GM18951 (cell line): ENCODE data around the gene SHISA8.

Experiments used
- POLR2A ChIP-seq: IDR thresholded peaks from 4 replicates; pipeline ENCODE4 v1.6.1; 2011; ENCODE audit warnings: mild to moderate bottlenecking; ENCODE audit not compliant: insufficient read length, insufficient read depth; ENCODE audit errors: extremely low read depth
- in situ Hi-C: fragments of 300-500 bp; cut with MboI; formaldehyde crosslinking; loops from one replicate; pipeline ENCODE4 v1.12.0; 2022; ENCODE audit warnings: low sequenced_read_pairs, mixed read lengths, inconsistent platforms; ENCODE audit not compliant: unreplicated experiment

SHISA8 gene

DNA sequence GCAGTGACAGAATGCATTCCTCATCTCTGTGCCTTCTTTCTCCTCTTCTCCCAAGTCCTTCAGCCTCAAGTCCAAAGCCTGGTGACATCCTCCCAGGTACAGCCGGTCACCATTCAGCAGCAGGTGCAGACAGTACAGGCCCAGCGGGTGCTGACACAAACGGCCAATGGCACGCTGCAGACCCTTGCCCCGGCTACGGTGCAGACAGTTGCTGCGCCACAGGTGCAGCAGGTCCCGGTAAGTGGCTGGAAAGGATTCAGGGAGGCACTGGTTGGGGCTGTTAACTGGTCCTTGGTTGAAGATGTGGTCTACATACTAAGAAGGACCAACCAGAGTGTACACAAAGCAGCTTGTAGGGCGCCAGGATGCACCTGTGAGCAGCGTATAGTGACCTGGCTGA, 46.3 kb downstream of the SHISA8 start:
- in situ Hi-C loops: no loop called here
- no peak for TF ChIP-seq POLR2A

DNA sequence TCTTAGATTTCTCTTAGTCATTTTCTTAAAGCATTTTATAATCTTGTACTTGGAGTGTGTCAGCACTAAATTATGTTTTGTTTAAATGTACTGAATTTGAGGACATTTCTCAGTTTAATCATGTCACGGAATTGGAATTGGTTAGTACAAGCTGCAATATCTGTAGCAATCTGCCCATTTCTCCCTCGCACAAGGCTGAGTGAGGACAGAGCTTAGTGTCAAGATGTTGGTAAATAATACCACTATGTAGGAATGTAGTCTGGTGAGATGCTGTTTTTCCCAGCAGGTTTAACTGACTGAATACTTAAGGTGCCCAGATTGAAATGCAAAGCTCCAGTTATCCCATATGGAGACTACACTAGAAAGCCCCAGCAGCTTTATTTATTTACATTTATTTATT, 51.4 kb downstream of the SHISA8 start:
- no peak for TF ChIP-seq POLR2A
- in situ Hi-C loops: no loop called here

DNA sequence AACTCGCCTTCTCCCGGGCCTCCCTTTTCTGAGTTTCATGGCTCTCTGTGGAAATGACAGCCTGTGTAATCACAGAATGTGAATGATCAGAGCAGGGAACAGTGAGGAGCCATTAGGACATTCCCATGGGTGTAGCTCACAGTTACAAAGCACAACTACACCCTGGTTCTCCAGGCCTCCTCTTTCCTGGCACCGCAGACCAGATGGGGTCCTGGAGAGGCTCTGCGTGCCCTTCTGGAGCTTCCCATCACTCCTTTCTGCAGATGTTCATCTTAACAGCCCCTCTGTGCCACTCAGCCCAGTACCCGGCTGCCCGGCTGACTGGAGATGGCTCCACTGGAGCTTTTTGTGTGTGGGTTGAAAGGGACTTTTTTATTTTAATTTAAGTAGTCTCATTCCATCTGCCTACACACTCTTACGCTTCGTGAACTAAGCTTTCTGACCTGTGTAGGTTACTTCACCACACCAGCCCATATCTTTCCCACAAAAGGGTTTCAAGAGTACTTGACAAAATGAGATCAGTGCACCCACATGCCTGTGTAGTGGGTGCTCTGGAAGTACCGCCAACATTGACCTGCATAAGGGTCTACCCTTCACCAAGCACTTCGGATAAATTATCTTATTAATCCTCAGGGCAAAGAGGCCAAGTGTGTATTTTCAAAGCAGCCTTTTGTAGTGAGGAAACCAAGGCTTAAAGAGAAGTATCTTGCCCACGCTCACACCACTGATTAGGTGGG, 52.2 kb downstream of the SHISA8 start:
- in situ Hi-C loops: no loop called here
- TF ChIP-seq POLR2A: no peak

DNA sequence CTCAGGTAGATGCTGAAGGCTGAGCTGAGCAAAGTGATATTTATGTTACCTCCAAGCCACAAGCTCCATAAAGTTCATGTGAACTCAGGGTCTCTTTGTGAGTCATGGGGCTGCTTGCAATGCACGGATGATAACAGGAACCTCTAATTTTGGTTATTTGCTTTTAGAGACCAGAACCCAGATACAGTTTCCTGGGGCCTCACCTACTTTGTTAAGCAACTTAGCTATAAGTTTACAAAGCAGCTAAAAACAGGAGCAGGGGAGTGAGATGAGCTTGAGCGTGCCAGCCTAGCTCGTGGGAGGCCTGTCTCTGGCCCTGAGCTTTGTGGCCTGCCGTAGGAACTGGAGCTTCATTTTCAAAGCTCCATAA, 52.7 kb downstream of the SHISA8 start:
- in situ Hi-C loops: no loop called here
- TF ChIP-seq POLR2A: peak; percentile 51
